OCI-LY7 (cell line): ENCODE results near the gene MMP21. TPM values are rescaled to one million over a fixed set of nuclear protein-coding genes. Genes with fewer than 3 reads are reported as not detected.

Experiments used
- BruUV-seq: library from RNA; stranded (reverse); fragments of 400-500 nt; replicated peaks from 2 replicates; lab custom pipeline; 2021; lab: Mats Ljungman, UMichigan
- CTCF ChIA-PET: fragments of 300-600 bp; sonication (Branson Sonifier 250); formaldehyde crosslinking; loops from one replicate; lab custom pipeline; 2022; ENCODE audit warnings: antibody characterized with exemption; ENCODE audit not compliant: unreplicated experiment; lab: Charles Lee
- POLR2A ChIA-PET: fragments of 300-600 bp; sonication (Branson Sonifier 250); formaldehyde crosslinking; loops from one replicate; lab custom pipeline; 2022; ENCODE audit warnings: antibody characterized with exemption; lab: Charles Lee
- DNase-seq: peaks from one replicate; pipeline ENCODE4 v3.0.0-alpha.2; 2015; ENCODE audit warnings: low spot score
- H2AFZ ChIP-seq: fragments of 200-600 bp; sonication (generic), shearing (Covaris generic); 2 replicates; pipeline ENCODE4 v1.6.1; 2014; ENCODE audit warnings: mild to moderate bottlenecking, antibody characterized with exemption, low read length, moderate library complexity
- H3K27ac ChIP-seq: fragments of 200-600 bp; sonication (generic); 2 replicates; pipeline ENCODE4 v1.5.1; 2014; ENCODE audit warnings: mixed run types, low read depth, mild to moderate bottlenecking, moderate library complexity, low read length, inconsistent platforms; ENCODE audit not compliant: poor library complexity, severe bottlenecking
- H3K36me3 ChIP-seq: fragments of 200-600 bp; sonication (generic); 2 replicates; pipeline ENCODE4 v1.6.1; 2014; ENCODE audit warnings: mild to moderate bottlenecking, antibody characterized with exemption, low read length, moderate library complexity, mixed read lengths; ENCODE audit not compliant: insufficient read depth
- H3K4me1 ChIP-seq: fragments of 200-600 bp; sonication (generic); 2 replicates; pipeline ENCODE4 v1.5.1; 2014; ENCODE audit warnings: mild to moderate bottlenecking, low read length; ENCODE audit not compliant: insufficient read depth, poor library complexity, severe bottlenecking
- H3K4me2 ChIP-seq: fragments of 200-600 bp; sonication (generic); 2 replicates; pipeline ENCODE4 v1.6.1; 2014; ENCODE audit warnings: mild to moderate bottlenecking, low read length
- H3K4me3 ChIP-seq: fragments of 200-600 bp; sonication (generic); 2 replicates; pipeline ENCODE4 v1.5.1; 2014; ENCODE audit warnings: mild to moderate bottlenecking, low read depth, low read length; ENCODE audit not compliant: poor library complexity, severe bottlenecking
- H3K79me2 ChIP-seq: fragments of 200-600 bp; sonication (generic); 2 replicates; pipeline ENCODE4 v1.6.1; 2016; ENCODE audit warnings: low read depth, mild to moderate bottlenecking, low read length, moderate library complexity, mixed read lengths; ENCODE audit not compliant: insufficient read depth
- H3K9me2 ChIP-seq: fragments of 200-600 bp; sonication (generic); 2 replicates; pipeline ENCODE4 v1.6.1; 2016; ENCODE audit warnings: mild to moderate bottlenecking, low read length, mixed read lengths; ENCODE audit not compliant: insufficient read depth
- H3K9me3 ChIP-seq: fragments of 200-600 bp; sonication (generic); 2 replicates; pipeline ENCODE4 v1.6.1; 2014; ENCODE audit warnings: mild to moderate bottlenecking, mixed run types, low read length, mixed read lengths
- H4K20me1 ChIP-seq: fragments of 200-600 bp; sonication (generic); 2 replicates; pipeline ENCODE4 v1.6.1; 2014; ENCODE audit warnings: mild to moderate bottlenecking, antibody characterized with exemption, low read length, moderate library complexity, mixed read lengths; ENCODE audit not compliant: insufficient read depth
- CTCF ChIP-seq: fragments of 200-600 bp; sonication (generic); conservative IDR thresholded peaks from 2 replicates; pipeline ENCODE4 v1.5.1; 2014; ENCODE audit warnings: mild to moderate bottlenecking, antibody characterized with exemption, low read length, moderate library complexity, mixed read lengths
- EZH2phosphoT487 ChIP-seq: fragments of 200-600 bp; sonication (generic); IDR thresholded peaks from 2 replicates; pipeline ENCODE4 v1.6.1; 2018; ENCODE audit warnings: low read depth, borderline replicate concordance, mild to moderate bottlenecking, mixed run types, antibody characterized with exemption, low read length, moderate library complexity, mixed read lengths
- intact Hi-C: fragments of 100-400 bp; cut with micrococcal nuclease; formaldehyde crosslinking; loops from one replicate; pipeline ENCODE4 v1.10.0; 2022; ENCODE audit not compliant: unreplicated experiment
- total RNA-seq, 2 experiments: library from RNA; depleted of rRNA in 1 of 2; stranded (reverse); fragments of >200 nt in 1 of 2; shearing (Covaris generic) in 1 of 2; gene quantifications; 2 replicates each; pipeline ENCODE4 v1.2.3, GENCODE V29; 2014 to 2022

The MMP21 gene
- total RNA-seq, 2 experiments from 2014 or later, result not detected

GRCh38 chr10:125802131-125802530 lies 26.5 kb upstream of the MMP21 start:
- BruUV-seq, result no TSS peak
- Histone ChIP-seq H3K9me2 (no peaks in the 10 kb centered on the region), H3K4me2 (no peak overlapping the region), H3K79me2 (no peaks in the 10 kb centered on the region), H3K27ac (no peak overlapping the region), H2AFZ (no peak overlapping the region), H3K4me3 (no peak overlapping the region), H3K36me3 (peaks cover 48% of the 10 kb centered on the region), H3K4me1 (peaks cover 17% of the 10 kb centered on the region), H4K20me1 (no peaks in the 10 kb centered on the region), H3K9me3 (no peaks in the 10 kb centered on the region)
- ChIA-PET POLR2A (interaction anchor here (0.6 to 1.6 kb wide), 2 partner anchors 21 to 1215 kb away, joined by 6 to 10 read pairs; partner anchors contain the start of genes BCCIP and UROS), CTCF (no interaction called here)
- TF ChIP-seq EZH2phosphoT487, result no peak
- TF ChIP-seq CTCF, result no peak
- no peak for DNase-seq
- intact Hi-C loops, result no loop called here

GRCh38 chr10:125801574-125801973 lies 26.0 kb upstream of the MMP21 start:
- BruUV-seq, result no TSS peak
- no peak for DNase-seq
- Histone ChIP-seq H3K79me2 (no peaks in the 10 kb centered on the region), H2AFZ (no peak overlapping the region), H3K27ac (no peak overlapping the region), H3K9me2 (no peaks in the 10 kb centered on the region), H3K9me3 (no peaks in the 10 kb centered on the region), H4K20me1 (no peaks in the 10 kb centered on the region), H3K36me3 (peaks cover 46% of the 10 kb centered on the region), H3K4me2 (no peak overlapping the region), H3K4me3 (no peak overlapping the region), H3K4me1 (peaks cover 22% of the 10 kb centered on the region)
- no peak for TF ChIP-seq EZH2phosphoT487
- TF ChIP-seq CTCF, result no peak
- intact Hi-C loops, result no loop called here
- ChIA-PET POLR2A (no interaction called here), CTCF (no interaction called here)

- Histone ChIP-seq H3K4me2 (no peak overlapping the region), H3K27ac (no peak overlapping the region), H3K4me1 (peaks cover 41% of the 10 kb centered on the region), H4K20me1 (no peaks in the 10 kb centered on the region), H3K9me3 (no peaks in the 10 kb centered on the region), H3K4me3 (no peak overlapping the region), H3K9me2 (no peaks in the 10 kb centered on the region), H2AFZ (no peak overlapping the region), H3K36me3 (peaks cover 27% of the 10 kb centered on the region), H3K79me2 (no peaks in the 10 kb centered on the region)
- ChIA-PET POLR2A (no interaction called here), CTCF (no interaction called here)
- BruUV-seq, result no TSS peak
- intact Hi-C loops, result no loop called here
- TF ChIP-seq CTCF, result no peak
- no peak for TF ChIP-seq EZH2phosphoT487
- DNase-seq, result no peak
These were observed 24.0 kb upstream of the MMP21 start for GRCh38 chr10:125799451-125800182.
